ENCODE data around the gene MAPK4. TPM values are rescaled to one million over a fixed set of nuclear protein-coding genes. Genes with fewer than 3 reads are reported as not detected.
"Not testable (repeated sequence)": the region's sequence is repeated elsewhere in the genome, so short reads cannot be mapped to it uniquely, and the experiment has no call there.

The MAPK4 gene
- total RNA-seq, 6 experiments from 2014 or later = not detected

DNA sequence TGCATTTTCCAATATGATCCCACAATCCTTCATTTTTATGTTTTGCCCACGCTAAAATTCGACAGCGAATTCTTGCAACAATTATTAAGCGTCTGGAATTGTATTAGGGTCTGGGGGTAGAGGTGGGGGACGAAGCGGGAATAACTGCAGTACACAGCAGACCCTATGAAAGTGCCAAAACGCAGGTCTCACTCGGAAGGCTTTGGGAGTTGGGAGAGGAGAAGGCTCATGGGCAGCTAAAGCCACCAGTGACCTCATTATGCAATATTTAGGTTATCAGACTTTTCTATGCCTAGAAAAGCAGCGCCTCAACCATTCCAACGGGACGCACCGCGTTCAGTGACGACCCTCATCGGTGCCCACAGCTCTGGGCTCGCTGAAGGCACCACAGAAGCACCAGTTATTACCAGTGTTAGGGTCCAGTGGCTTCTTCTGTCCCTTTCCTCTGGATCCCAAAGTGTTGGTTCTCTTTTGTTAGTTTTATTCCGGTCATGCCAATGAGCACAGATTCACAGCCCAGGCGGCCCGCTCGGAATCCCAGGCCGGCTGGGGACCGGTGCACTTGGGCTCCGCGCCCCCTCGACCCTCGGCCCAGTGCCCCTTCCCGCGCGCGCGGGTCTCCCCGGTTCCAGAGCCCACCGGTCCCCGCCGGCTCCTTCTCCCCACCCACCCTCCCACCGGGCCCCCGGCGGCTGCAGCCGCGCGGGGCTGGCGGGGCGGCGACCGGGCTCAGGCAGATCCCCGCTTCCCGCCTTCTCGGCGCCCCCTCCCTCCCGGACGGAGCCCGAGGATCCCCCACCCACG, 737 bp upstream of the MAPK4 start:
- no peak overlapping the region for H3K27ac Mint-ChIP-seq
- no peaks in the 10 kb centered on the region for H3K36me3 Mint-ChIP-seq (ENCODE audit: low read depth)
- H3K4me3 Mint-ChIP-seq = no peak overlapping the region
- peaks cover 15% of the 10 kb centered on the region for H3K9me3 Mint-ChIP-seq
- no peaks in the 10 kb centered on the region for H3K4me1 Mint-ChIP-seq (ENCODE audit: low read depth)
- H3K27me3 Mint-ChIP-seq (ENCODE audit: insufficient read depth) = peaks cover 9% of the 10 kb centered on the region; the same call in 1 of the 2 replicates
- TF ChIP-seq, protein P1, sequence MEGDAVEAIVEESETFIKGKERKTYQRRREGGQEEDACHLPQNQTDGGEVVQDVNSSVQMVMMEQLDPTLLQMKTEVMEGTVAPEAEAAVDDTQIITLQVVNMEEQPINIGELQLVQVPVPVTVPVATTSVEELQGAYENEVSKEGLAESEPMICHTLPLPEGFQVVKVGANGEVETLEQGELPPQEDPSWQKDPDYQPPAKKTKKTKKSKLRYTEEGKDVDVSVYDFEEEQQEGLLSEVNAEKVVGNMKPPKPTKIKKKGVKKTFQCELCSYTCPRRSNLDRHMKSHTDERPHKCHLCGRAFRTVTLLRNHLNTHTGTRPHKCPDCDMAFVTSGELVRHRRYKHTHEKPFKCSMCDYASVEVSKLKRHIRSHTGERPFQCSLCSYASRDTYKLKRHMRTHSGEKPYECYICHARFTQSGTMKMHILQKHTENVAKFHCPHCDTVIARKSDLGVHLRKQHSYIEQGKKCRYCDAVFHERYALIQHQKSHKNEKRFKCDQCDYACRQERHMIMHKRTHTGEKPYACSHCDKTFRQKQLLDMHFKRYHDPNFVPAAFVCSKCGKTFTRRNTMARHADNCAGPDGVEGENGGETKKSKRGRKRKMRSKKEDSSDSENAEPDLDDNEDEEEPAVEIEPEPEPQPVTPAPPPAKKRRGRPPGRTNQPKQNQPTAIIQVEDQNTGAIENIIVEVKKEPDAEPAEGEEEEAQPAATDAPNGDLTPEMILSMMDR (IDR thresholded peaks at IDR 0.05) = no peak
- DNase-seq = no peak

GRCh38 chr18:50560681-50561629, 1.1 kb downstream of the MAPK4 start:
- Mint-ChIP-seq H3K27me3 (ENCODE audit: insufficient read depth) (peaks cover 9% of the 10 kb centered on the region), H3K27ac (no peak overlapping the region), H3K36me3 (ENCODE audit: low read depth) (no peaks in the 10 kb centered on the region), H3K4me1 (ENCODE audit: low read depth) (no peaks in the 10 kb centered on the region), H3K4me3 (no peak overlapping the region), H3K9me3 (0 out of 2 replicates have a peak, but pooled peaks cover 7% of the 10 kb centered on the region)
- DNase-seq = no peak
- TF ChIP-seq, protein P1 (IDR thresholded peaks at IDR 0.05) = no peak

DNA sequence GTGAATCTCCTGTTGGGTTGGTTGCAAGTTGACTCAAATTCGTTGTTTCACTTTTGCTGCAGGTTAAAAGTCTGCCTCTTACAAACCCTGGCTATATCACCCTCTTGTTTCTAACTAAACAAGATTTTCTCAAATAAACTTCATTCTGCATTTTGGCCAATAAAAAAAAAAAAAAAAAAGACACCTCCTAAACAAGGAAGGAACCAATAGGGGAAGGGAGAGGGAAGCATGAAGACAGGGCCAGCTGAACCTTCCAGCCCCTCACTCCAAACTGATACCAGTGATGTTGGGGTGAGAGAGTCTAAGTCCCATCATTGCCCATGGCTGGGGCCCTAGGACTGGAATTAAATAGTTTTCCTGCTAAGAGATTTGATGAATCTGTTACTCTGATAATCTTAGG, 2.4 kb downstream of the MAPK4 start:
- not testable (repeated sequence) for DNase-seq; H3K36me3 Mint-ChIP-seq (ENCODE audit: low read depth); H3K9me3 Mint-ChIP-seq; H3K4me3 Mint-ChIP-seq; H3K4me1 Mint-ChIP-seq (ENCODE audit: low read depth); H3K27ac Mint-ChIP-seq
- peaks cover 11% of the 10 kb centered on the region for H3K27me3 Mint-ChIP-seq (ENCODE audit: insufficient read depth)

DNA sequence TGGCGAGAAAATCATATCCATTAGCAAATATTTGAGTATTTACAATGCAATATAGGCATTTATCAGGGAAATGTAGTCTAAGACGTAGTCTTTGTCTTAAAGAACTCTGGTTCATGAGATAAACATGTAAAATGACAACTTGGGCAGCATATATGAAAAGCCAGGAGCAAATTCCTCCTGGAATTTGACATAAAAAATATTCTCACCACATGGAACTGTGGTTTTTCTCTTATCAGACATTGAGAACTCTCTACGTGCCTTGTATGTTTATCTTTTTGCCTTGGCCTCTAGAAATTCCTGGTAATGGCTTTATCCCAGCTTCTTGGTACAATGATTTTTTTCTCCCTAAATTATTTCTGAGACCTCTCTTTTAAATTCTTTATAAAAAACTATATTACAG, 2.8 kb downstream of the MAPK4 start:
- no peak overlapping the region for H3K4me3 Mint-ChIP-seq
- 0 out of 2 replicates have a peak, but pooled peaks cover 7% of the 10 kb centered on the region for H3K9me3 Mint-ChIP-seq
- no peak for DNase-seq
- H3K27ac Mint-ChIP-seq = no peak overlapping the region
- no peaks in the 10 kb centered on the region for H3K4me1 Mint-ChIP-seq (ENCODE audit: low read depth)
- H3K36me3 Mint-ChIP-seq (ENCODE audit: low read depth) = no peaks in the 10 kb centered on the region
- H3K27me3 Mint-ChIP-seq (ENCODE audit: insufficient read depth) = peaks cover 11% of the 10 kb centered on the region
- TF ChIP-seq, protein P1 (IDR thresholded peaks at IDR 0.05) = no peak

DNA sequence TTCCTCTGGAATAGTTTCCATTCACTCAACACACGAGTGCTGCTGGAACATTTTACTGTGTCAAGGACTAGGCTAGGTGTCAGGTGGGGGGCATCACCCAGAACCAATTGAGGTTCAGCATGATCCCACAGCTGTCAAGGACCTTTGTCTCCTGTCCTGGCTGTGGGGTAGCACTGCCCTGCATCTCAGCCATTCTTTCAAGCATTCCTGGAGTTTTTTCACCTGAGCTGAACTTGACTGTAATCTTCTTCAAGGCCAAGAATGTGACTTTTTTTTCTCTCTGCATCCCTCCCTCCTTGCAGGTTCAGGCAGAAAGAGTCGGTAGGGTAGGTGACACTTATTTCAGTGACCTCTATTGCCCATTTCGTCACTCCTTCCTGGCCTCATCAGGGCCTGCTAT, 3.5 kb downstream of the MAPK4 start:
- no peaks in the 10 kb centered on the region for H3K4me1 Mint-ChIP-seq (ENCODE audit: low read depth)
- H3K36me3 Mint-ChIP-seq (ENCODE audit: low read depth) = no peaks in the 10 kb centered on the region
- H3K4me3 Mint-ChIP-seq = no peak overlapping the region
- DNase-seq = no peak
- peaks cover 11% of the 10 kb centered on the region for H3K27me3 Mint-ChIP-seq (ENCODE audit: insufficient read depth)
- H3K27ac Mint-ChIP-seq = no peak overlapping the region
- 0 out of 2 replicates have a peak, but pooled peaks cover 7% of the 10 kb centered on the region for H3K9me3 Mint-ChIP-seq
- TF ChIP-seq, protein P1 (IDR thresholded peaks at IDR 0.05) = no peak

Data from HFFc6 (cell line).